G401.6 (cell line): ENCODE results near the gene ANO7.

Experiments used
- FAIRE-seq: peaks from 2 replicates; lab custom pipeline; 2012; peaks lifted over from hg19 to GRCh38; lab: Jason Lieb, UNC

Gene ANO7

GRCh38 chr2:241157841-241158545 is 30.5 kb upstream of the ANO7 start:
- no peak for FAIRE-seq

- no peak for FAIRE-seq
These were observed 30.0 kb upstream of the ANO7 start for GRCh38 chr2:241158546-241158900.

- FAIRE-seq = no peak
These were observed 29.4 kb upstream of the ANO7 start for GRCh38 chr2:241159116-241159515.

GRCh38 chr2:241160318-241160717 is 28.2 kb upstream of the ANO7 start:
- no peak for FAIRE-seq

GRCh38 chr2:241161646-241162281 is 26.7 kb upstream of the ANO7 start:
- no peak for FAIRE-seq

GRCh38 chr2:241163601-241164118 is 24.8 kb upstream of the ANO7 start:
- FAIRE-seq = no peak

GRCh38 chr2:241168366-241168765 is 20.1 kb upstream of the ANO7 start:
- no peak for FAIRE-seq

- FAIRE-seq = no peak
These were observed 14.9 kb upstream of the ANO7 start for GRCh38 chr2:241173557-241173956.

- FAIRE-seq = no peak
These were observed 10.7 kb upstream of the ANO7 start for GRCh38 chr2:241177526-241178334.

- FAIRE-seq = no peak
These were observed 9.5 kb upstream of the ANO7 start for GRCh38 chr2:241178961-241179360.

- no peak for FAIRE-seq
These were observed 8.6 kb upstream of the ANO7 start for GRCh38 chr2:241179899-241180298.

- no peak for FAIRE-seq
These were observed 8.0 kb upstream of the ANO7 start for GRCh38 chr2:241180495-241180894.

GRCh38 chr2:241182126-241182525 is 6.4 kb upstream of the ANO7 start:
- no peak for FAIRE-seq

- no peak for FAIRE-seq
These were observed 5.8 kb upstream of the ANO7 start for GRCh38 chr2:241182531-241183133.

GRCh38 chr2:241183221-241183620 is 5.3 kb upstream of the ANO7 start:
- no peak for FAIRE-seq

GRCh38 chr2:241184901-241185300 is 3.6 kb upstream of the ANO7 start:
- no peak for FAIRE-seq

GRCh38 chr2:241185961-241186360 is 2.5 kb upstream of the ANO7 start:
- no peak for FAIRE-seq

GRCh38 chr2:241187101-241187917 is 1.2 kb upstream of the ANO7 start:
- no peak for FAIRE-seq

GRCh38 chr2:241187918-241188234 is 601 bp upstream of the ANO7 start:
- FAIRE-seq = no peak

GRCh38 chr2:241189093-241189855 is 797 bp downstream of the ANO7 start:
- FAIRE-seq = no peak

GRCh38 chr2:241189856-241190201 is 1.4 kb downstream of the ANO7 start:
- no peak for FAIRE-seq
